ENCODE results near the gene SHOX.

Gene SHOX

GRCh38 chrX:633985-634958 is 3.7 kb downstream of the SHOX start:
- no peak for DNase-seq (ENCODE audit: low read depth, low spot score)
- no peak overlapping the region for H3K4me3 ChIP-seq (ENCODE audit: low read length)

- H3K4me3 ChIP-seq (ENCODE audit: low read length), result no peak overlapping the region
- DNase-seq (ENCODE audit: low read depth, low spot score), result no peak
Measured at GRCh38 chrX:635428-636090, 5.0 kb downstream of the SHOX start.

GRCh38 chrX:636981-637659 is 6.5 kb downstream of the SHOX start:
- H3K4me3 ChIP-seq (ENCODE audit: low read length), result no peak overlapping the region
- no peak for DNase-seq (ENCODE audit: low read depth, low spot score)

GRCh38 chrX:637660-638481 is 7.3 kb downstream of the SHOX start:
- no peak for DNase-seq (ENCODE audit: low read depth, low spot score)
- no peak overlapping the region for H3K4me3 ChIP-seq (ENCODE audit: low read length)

- H3K4me3 ChIP-seq (ENCODE audit: low read length), result no peak overlapping the region
- no peak for DNase-seq (ENCODE audit: low read depth, low spot score)
Measured at GRCh38 chrX:638482-639131, 8.0 kb downstream of the SHOX start.

GRCh38 chrX:639151-639550 is 8.6 kb downstream of the SHOX start:
- H3K4me3 ChIP-seq (ENCODE audit: low read length), result no peak overlapping the region
- DNase-seq (ENCODE audit: low read depth, low spot score), result no peak

GRCh38 chrX:640641-641040 is 10.1 kb downstream of the SHOX start:
- no peak for DNase-seq (ENCODE audit: low read depth, low spot score)
- H3K4me3 ChIP-seq (ENCODE audit: low read length), result no peak overlapping the region

GRCh38 chrX:641671-642435 is 11.3 kb downstream of the SHOX start:
- no peak overlapping the region for H3K4me3 ChIP-seq (ENCODE audit: low read length)
- no peak for DNase-seq (ENCODE audit: low read depth, low spot score)

GRCh38 chrX:642436-643240 is 12.0 kb downstream of the SHOX start:
- DNase-seq (ENCODE audit: low read depth, low spot score), result no peak
- no peak overlapping the region for H3K4me3 ChIP-seq (ENCODE audit: low read length)

GRCh38 chrX:643241-643595 is 12.6 kb downstream of the SHOX start:
- DNase-seq (ENCODE audit: low read depth, low spot score), result no peak
- no peak overlapping the region for H3K4me3 ChIP-seq (ENCODE audit: low read length)

GRCh38 chrX:643911-644303 is 13.3 kb downstream of the SHOX start:
- no peak for DNase-seq (ENCODE audit: low read depth, low spot score)
- no peak overlapping the region for H3K4me3 ChIP-seq (ENCODE audit: low read length)

GRCh38 chrX:644304-645281 is 14.0 kb downstream of the SHOX start:
- DNase-seq (ENCODE audit: low read depth, low spot score), result no peak

GRCh38 chrX:646228-646495 is 15.6 kb downstream of the SHOX start:
- DNase-seq (ENCODE audit: low read depth, low spot score), result no peak
- no peak overlapping the region for H3K4me3 ChIP-seq (ENCODE audit: low read length)

More at GRCh38 chrX:644304-645281, 14.0 kb downstream of the SHOX start:
- no peak overlapping the region for H3K4me3 ChIP-seq (ENCODE audit: low read length)

- DNase-seq (ENCODE audit: low read depth, low spot score), result no peak
- H3K4me3 ChIP-seq (ENCODE audit: low read length), result no peak overlapping the region
Measured at GRCh38 chrX:646796-647195, 16.2 kb downstream of the SHOX start.

- no peak for DNase-seq (ENCODE audit: low read depth, low spot score)
Measured at GRCh38 chrX:649166-649565, 18.6 kb downstream of the SHOX start.

GRCh38 chrX:650324-650723 is 19.7 kb downstream of the SHOX start:
- no peak for DNase-seq (ENCODE audit: low read depth, low spot score)
- no peak overlapping the region for H3K4me3 ChIP-seq (ENCODE audit: low read length)

More at GRCh38 chrX:649166-649565, 18.6 kb downstream of the SHOX start:
- no peak overlapping the region for H3K4me3 ChIP-seq (ENCODE audit: low read length)

All from Jurkat, Clone E6-1 (cell line).